ENCODE measurements around the gene BCAP31.
A peak's percentile ranks its signal among the peaks of the same experiment; 100 is the strongest.
"Not testable (repeated sequence)": the region's sequence is repeated elsewhere in the genome, so short reads cannot be mapped to it uniquely, and the experiment has no call there.

BCAP31 gene

GRCh38 chrX:153762626-153763173, 38.5 kb upstream of the BCAP31 start:
- no peak for DNase-seq (ENCODE audit: low read depth)

- no peak for DNase-seq (ENCODE audit: low read depth)
Observed at GRCh38 chrX:153761863-153762262, 37.7 kb upstream of the BCAP31 start.

GRCh38 chrX:153755136-153755535, 30.9 kb upstream of the BCAP31 start:
- no peak for DNase-seq (ENCODE audit: low read depth)

- no peak for DNase-seq (ENCODE audit: low read depth)
Observed at GRCh38 chrX:153750127-153750774, 26.1 kb upstream of the BCAP31 start.

GRCh38 chrX:153749017-153749416, 24.8 kb upstream of the BCAP31 start:
- not testable (repeated sequence) for DNase-seq (ENCODE audit: low read depth)

- not testable (repeated sequence) for DNase-seq (ENCODE audit: low read depth)
Observed at GRCh38 chrX:153746991-153747390, 22.8 kb upstream of the BCAP31 start.

GRCh38 chrX:153746359-153746758, 22.2 kb upstream of the BCAP31 start:
- DNase-seq (ENCODE audit: low read depth), result no peak

GRCh38 chrX:153745067-153745433, 20.9 kb upstream of the BCAP31 start:
- DNase-seq (ENCODE audit: low read depth), result not testable (repeated sequence)

GRCh38 chrX:153744210-153745066, 20.3 kb upstream of the BCAP31 start:
- peak; percentile 25 for DNase-seq (ENCODE audit: low read depth)

- DNase-seq (ENCODE audit: low read depth), result peak; percentile 24
Observed at GRCh38 chrX:153743468-153744209, 19.5 kb upstream of the BCAP31 start.

- DNase-seq (ENCODE audit: low read depth), result not testable (repeated sequence)
Observed at GRCh38 chrX:153742796-153743467, 18.7 kb upstream of the BCAP31 start.

GRCh38 chrX:153742111-153742510, 17.9 kb upstream of the BCAP31 start:
- DNase-seq (ENCODE audit: low read depth), result not testable (repeated sequence)

GRCh38 chrX:153741446-153741845, 17.3 kb upstream of the BCAP31 start:
- no peak for DNase-seq (ENCODE audit: low read depth)

- DNase-seq (ENCODE audit: low read depth), result no peak
Observed at GRCh38 chrX:153740631-153741222, 16.5 kb upstream of the BCAP31 start.

GRCh38 chrX:153739754-153740486, 15.7 kb upstream of the BCAP31 start:
- no peak for DNase-seq (ENCODE audit: low read depth)

GRCh38 chrX:153738056-153738605, 13.9 kb upstream of the BCAP31 start:
- no peak for DNase-seq (ENCODE audit: low read depth)

GRCh38 chrX:153736871-153737441, 12.8 kb upstream of the BCAP31 start:
- DNase-seq (ENCODE audit: low read depth), result no peak

- DNase-seq (ENCODE audit: low read depth), result no peak
Observed at GRCh38 chrX:153736071-153736820, 12.1 kb upstream of the BCAP31 start.

GRCh38 chrX:153735274-153735673, 11.1 kb upstream of the BCAP31 start:
- peak; percentile 33 for DNase-seq (ENCODE audit: low read depth)

Measured in ELR (cell line).